Endothelial cell of umbilical vein (primary cell): ENCODE measurements around the gene THAP10.

ENCODE experiments used
- CTCF ChIP-seq, 2 donors: IDR thresholded peaks; 1 replicate in 1 of 2; 2 replicates in 1 of 2; pipeline ENCODE4 v1.5.1; 2011; ENCODE audit warnings: low read length in 2 of 2, mild to moderate bottlenecking in 2 of 2, moderate library complexity in 2 of 2, control low read depth in 1 of 2, inconsistent platforms in 1 of 2, low read depth in 1 of 2; ENCODE audit not compliant: insufficient read depth in 1 of 2; ENCODE audit errors: extremely low read depth in 1 of 2
- EZH2 ChIP-seq: IDR thresholded peaks from 2 replicates; pipeline ENCODE4 v1.6.1; 2012; ENCODE audit warnings: borderline replicate concordance, low read depth, mild to moderate bottlenecking, moderate library complexity, low read length, inconsistent platforms; ENCODE audit not compliant: severe bottlenecking
- MAX ChIP-seq: IDR thresholded peaks from 2 replicates; pipeline ENCODE4 v1.6.1; 2011; ENCODE audit not compliant: insufficient read depth, insufficient read length
- MYC ChIP-seq: IDR thresholded peaks from one replicate; pipeline ENCODE4 v1.6.1; 2011; ENCODE audit warnings: mild to moderate bottlenecking, low read depth, low read length
- POLR2A ChIP-seq: IDR thresholded peaks from 2 replicates; pipeline ENCODE4 v1.6.1; 2012; ENCODE audit warnings: low read depth, mild to moderate bottlenecking, control low read depth, low read length
- POLR2AphosphoS5 ChIP-seq: IDR thresholded peaks from 2 replicates; pipeline ENCODE4 v1.6.1; 2012; ENCODE audit warnings: low read depth, mild to moderate bottlenecking, control low read depth, low read length, moderate library complexity; ENCODE audit not compliant: insufficient read depth

DNA sequence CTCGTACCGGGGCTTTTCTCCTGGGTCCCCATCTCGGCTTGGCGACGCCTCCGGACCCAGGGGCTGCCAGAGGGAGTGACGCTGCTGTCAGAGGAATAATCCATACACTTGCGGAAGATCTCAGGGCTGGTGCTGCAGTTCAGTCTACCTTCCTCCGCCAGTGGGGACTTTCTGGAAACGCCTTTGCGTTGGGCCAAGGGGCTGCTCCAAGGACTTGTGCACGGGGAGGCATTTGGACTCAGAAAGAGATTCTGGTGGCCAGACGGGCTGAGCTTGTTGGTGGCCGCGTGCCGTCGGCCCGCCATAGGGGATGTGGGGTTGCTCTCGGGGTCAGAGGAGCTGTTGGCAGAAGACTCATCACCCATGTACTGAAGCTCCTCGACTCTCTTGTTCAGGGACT is 60.1 kb downstream of the THAP10 start:
- no peak for TF ChIP-seq CTCF (IDR thresholded peaks at IDR 0.05; ENCODE audit: extremely low read depth in 1 of 2, insufficient read depth in 1 of 2, low read depth in 1 of 2, low read length in 2 of 2)
- no peak for TF ChIP-seq EZH2
- TF ChIP-seq POLR2AphosphoS5 = no peak
- TF ChIP-seq MAX = no peak
- no peak for TF ChIP-seq POLR2A
- TF ChIP-seq MYC = no peak
